Mucosa of descending colon (tissue), 3 donors: ENCODE measurements around the gene PTPN2. TPM values are rescaled to one million over a fixed set of nuclear protein-coding genes. Genes with fewer than 3 reads are reported as not detected.

Source experiments
- ATAC-seq: fragments of 200-7000 bp; cut with Tn5 transposase; one replicate; pipeline ENCODE4 v1.9.1; 2020; ENCODE audit warnings: mild to moderate bottlenecking, moderate library complexity
- DNase-seq, 3 donors: peaks; one replicate each; pipeline ENCODE4 v3.0.0-alpha.2; 2020
- H3K36me3 ChIP-seq: fragments of 200-600 bp; one replicate; pipeline ENCODE4 v1.8.0; 2021; ENCODE audit warnings: low read depth, mild to moderate bottlenecking
- H3K4me1 ChIP-seq: fragments of 200-600 bp; one replicate; pipeline ENCODE4 v1.8.0; 2021; ENCODE audit warnings: low read depth, mild to moderate bottlenecking
- H3K4me3 ChIP-seq: fragments of 200-600 bp; one replicate; pipeline ENCODE4 v1.8.0; 2021; ENCODE audit warnings: mild to moderate bottlenecking
- H3K9me3 ChIP-seq: fragments of 200-600 bp; one replicate; pipeline ENCODE4 v1.8.0; 2021; ENCODE audit warnings: mild to moderate bottlenecking
- intact Hi-C, 2 donors: fragments of 100-400 bp; cut with DNase I in 1 of 2; cut with micrococcal nuclease in 1 of 2; formaldehyde crosslinking; loops; one replicate each; pipeline versions ENCODE4 v1.11.0 to v1.11.1; 2022; cut with DNase I, micrococcal nuclease
- total RNA-seq, 3 donors: library from RNA; stranded (reverse); fragmentation: NEBNext Ultra II Directional in 2 of 3; extraction: Animal tissue kit (Norgen Biotek cat#: 25700) in 2 of 3; gene quantifications; one replicate each; pipeline versions ENCODE4 v1.2.1 to v1.2.4, GENCODE V29; 2021 to 2023
- TF ChIP-seq, protein P1 (sequence below): fragments of 200-600 bp; IDR thresholded peaks from one replicate; pipeline ENCODE4 v1.8.0; 2022; ENCODE audit warnings: antibody characterized with exemption, mild to moderate bottlenecking
- donor health status: DM: no; HTN: no; CAD: no; lungs with moderate emphysema.
- donor health status: DM: no; HTN: no; CAD: no.
- donor health status: DM: no; HTN: yes; CAD: no.

Gene PTPN2
- total RNA-seq, 3 donors from 2014 or later: 28.9 to 42.0 (median 38.4) TPM

DNA sequence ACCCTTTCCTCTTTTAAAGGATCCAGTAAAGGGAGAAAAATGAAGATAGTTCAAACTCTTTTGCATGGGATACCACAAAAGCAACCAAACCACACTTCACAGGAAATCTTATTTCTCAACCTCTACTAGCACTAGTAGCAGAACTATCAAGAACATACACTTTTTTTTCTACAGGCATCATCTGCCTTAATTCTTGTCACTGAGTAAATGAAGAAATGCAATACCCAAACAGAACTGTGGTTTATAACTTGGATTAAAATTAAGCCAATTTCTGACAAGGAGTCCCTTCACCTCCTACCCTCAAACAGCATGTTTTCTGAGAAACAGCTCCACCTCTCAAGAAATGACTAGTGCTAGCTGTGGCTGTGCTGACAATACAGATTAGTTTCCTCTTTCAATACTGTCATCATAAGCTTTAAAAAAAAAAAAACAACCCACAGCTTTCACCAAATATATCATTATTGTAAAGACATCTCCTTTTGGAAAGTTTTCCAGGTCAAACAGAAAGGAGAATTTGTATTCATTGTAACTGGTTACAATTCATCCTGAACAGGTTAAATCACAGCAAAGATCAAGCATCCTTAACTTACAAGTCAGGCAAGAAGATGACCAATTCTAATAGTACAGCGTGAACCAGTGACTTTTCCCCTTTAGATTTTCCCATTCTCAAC lies 44.4 kb downstream of the PTPN2 start:
- no peak overlapping the region for H3K4me3 ChIP-seq
- TF ChIP-seq, protein P1, sequence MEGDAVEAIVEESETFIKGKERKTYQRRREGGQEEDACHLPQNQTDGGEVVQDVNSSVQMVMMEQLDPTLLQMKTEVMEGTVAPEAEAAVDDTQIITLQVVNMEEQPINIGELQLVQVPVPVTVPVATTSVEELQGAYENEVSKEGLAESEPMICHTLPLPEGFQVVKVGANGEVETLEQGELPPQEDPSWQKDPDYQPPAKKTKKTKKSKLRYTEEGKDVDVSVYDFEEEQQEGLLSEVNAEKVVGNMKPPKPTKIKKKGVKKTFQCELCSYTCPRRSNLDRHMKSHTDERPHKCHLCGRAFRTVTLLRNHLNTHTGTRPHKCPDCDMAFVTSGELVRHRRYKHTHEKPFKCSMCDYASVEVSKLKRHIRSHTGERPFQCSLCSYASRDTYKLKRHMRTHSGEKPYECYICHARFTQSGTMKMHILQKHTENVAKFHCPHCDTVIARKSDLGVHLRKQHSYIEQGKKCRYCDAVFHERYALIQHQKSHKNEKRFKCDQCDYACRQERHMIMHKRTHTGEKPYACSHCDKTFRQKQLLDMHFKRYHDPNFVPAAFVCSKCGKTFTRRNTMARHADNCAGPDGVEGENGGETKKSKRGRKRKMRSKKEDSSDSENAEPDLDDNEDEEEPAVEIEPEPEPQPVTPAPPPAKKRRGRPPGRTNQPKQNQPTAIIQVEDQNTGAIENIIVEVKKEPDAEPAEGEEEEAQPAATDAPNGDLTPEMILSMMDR: no peak
- DNase-seq (peak in 1 of 3 donors; percentile 25), ATAC-seq (peak; percentile 37)
- H3K9me3 ChIP-seq: no peaks in the 10 kb centered on the region
- no peaks in the 10 kb centered on the region for H3K36me3 ChIP-seq
- intact Hi-C loops: loop anchor here in 1 of 2 donors (10.0 kb wide), 1 partner anchor 45 kb away; the partner anchor contains the start of gene PTPN2
- H3K4me1 ChIP-seq: peaks cover 16% of the 10 kb centered on the region

DNA sequence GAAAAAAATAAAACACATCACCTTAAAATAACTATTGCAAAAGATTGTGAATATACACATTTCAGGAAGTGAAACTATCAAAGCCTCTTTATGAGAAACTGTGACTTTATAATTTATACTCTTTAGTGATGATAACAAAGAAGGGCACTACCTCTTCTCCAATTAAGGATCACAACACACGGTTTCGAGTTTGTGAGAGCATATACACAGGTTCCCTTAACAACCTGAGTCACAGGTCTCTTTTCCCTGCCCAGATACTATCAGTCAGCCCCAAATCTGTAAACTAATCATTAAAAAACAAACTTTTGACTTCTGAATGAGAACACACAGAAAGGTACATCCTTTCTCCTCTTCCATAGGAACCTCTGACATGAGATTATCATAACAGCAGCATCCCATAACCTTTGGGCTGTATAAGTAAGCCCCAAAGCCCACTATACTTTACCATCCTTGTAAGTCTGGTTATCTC lies 44.9 kb downstream of the PTPN2 start:
- DNase-seq: no peak
- peak; percentile 62 for ATAC-seq
- intact Hi-C loops: loop anchor here in 1 of 2 donors (10.0 kb wide), 1 partner anchor 46 kb away; the partner anchor contains the start of gene PTPN2

DNA sequence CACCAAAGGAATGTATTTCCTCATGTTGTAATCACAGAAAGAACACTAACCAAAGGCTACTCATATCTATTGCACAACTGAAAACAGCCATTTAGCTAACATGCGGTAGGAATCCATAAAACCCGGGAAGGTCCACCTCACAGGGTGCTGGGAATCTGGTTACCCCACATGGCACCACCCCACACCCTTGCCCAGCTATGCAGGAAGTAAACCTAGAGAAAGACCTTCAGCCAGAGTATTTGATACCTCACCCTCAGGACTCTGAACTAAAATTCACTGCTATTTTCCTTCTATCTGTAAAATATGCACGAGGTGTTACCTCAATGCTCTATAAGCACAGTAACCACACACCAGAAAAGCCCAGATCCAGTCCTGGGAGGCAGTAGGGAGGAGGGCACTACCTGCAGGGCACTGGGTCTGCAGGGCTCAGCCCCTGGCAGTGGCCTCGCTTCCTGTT lies 45.8 kb downstream of the PTPN2 start:
- Histone ChIP-seq H3K4me3 (no peak overlapping the region), H3K36me3 (no peaks in the 10 kb centered on the region), H3K9me3 (no peaks in the 10 kb centered on the region), H3K4me1 (peaks cover 16% of the 10 kb centered on the region)
- ATAC-seq (peak; percentile 95), DNase-seq (peak; percentile 73 to 82 (median 80))
- intact Hi-C loops: loop anchor here in 1 of 2 donors (10.0 kb wide), 1 partner anchor 47 kb away; the partner anchor contains the start of gene PTPN2
- TF ChIP-seq, protein P1: no peak

More for the DNA sequence above, 44.9 kb downstream of the PTPN2 start:
- no peak overlapping the region for H3K4me3 ChIP-seq
- H3K9me3 ChIP-seq: no peaks in the 10 kb centered on the region
- H3K4me1 ChIP-seq: peaks cover 16% of the 10 kb centered on the region
- TF ChIP-seq, protein P1: no peak
- no peaks in the 10 kb centered on the region for H3K36me3 ChIP-seq

DNA sequence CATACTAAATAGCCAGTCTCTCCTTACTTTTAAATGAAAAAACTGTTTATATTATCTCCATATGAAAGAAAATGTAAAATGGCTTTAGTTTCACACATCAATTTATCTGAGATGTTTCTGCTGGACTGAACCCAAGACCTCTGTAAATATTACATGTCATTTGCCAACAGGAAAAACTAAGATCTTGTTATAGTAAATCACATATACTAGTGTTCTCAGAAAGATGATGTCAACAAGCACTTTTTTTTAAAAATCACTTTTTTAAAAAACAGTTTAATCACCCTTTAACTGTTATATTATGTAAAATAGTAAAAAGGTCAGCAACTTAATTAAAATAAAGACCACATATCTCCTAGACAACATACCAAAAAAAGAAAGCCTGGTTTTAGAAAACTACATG lies 46.3 kb downstream of the PTPN2 start:
- TF ChIP-seq, protein P1: no peak
- intact Hi-C loops: loop anchor here in 1 of 2 donors (10.0 kb wide), 1 partner anchor 47 kb away; the partner anchor contains the start of gene PTPN2
- no peaks in the 10 kb centered on the region for H3K9me3 ChIP-seq
- ATAC-seq (no peak), DNase-seq (no peak)
- peaks cover 16% of the 10 kb centered on the region for H3K4me1 ChIP-seq
- no peak overlapping the region for H3K4me3 ChIP-seq
- no peaks in the 10 kb centered on the region for H3K36me3 ChIP-seq

DNA sequence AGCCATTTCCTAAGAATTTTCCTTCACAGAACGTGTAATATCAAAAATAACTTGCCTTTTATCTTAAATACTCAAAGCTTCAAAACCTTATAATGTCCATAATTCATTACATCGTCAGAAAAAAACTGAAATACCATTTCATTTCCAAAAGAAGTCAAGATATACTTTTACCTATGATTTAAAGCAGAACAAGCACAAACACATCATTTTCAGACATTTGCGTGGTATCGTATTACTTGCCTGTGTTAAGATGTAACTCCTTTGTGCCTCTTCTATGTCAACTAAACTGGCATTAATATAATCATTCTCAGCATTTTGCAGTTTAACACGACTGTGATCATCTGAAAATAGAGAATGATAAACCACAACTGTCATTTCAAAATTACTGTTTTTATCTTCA lies 47.5 kb downstream of the PTPN2 start:
- intact Hi-C loops: loop anchor here in 1 of 2 donors (10.0 kb wide), 1 partner anchor 48 kb away; the partner anchor contains the start of gene PTPN2
- Histone ChIP-seq H3K4me3 (no peak overlapping the region), H3K9me3 (no peaks in the 10 kb centered on the region), H3K4me1 (peaks cover 16% of the 10 kb centered on the region), H3K36me3 (no peaks in the 10 kb centered on the region)
- DNase-seq (no peak), ATAC-seq (no peak)
- TF ChIP-seq, protein P1: no peak
